HG03045 (cell line): ENCODE measurements around the gene NCL.
"Not testable (repeated sequence)": the region's sequence is repeated elsewhere in the genome, so short reads cannot be mapped to it uniquely, and the experiment has no call there.

Experiments
- ATAC-seq: cut with Tn5 transposase; IDR thresholded peaks from one replicate; pipeline ENCODE4 v1.9.1; 2021; ENCODE audit warnings: mild to moderate bottlenecking, moderate library complexity; ENCODE audit not compliant: unreplicated experiment

Gene NCL

DNA sequence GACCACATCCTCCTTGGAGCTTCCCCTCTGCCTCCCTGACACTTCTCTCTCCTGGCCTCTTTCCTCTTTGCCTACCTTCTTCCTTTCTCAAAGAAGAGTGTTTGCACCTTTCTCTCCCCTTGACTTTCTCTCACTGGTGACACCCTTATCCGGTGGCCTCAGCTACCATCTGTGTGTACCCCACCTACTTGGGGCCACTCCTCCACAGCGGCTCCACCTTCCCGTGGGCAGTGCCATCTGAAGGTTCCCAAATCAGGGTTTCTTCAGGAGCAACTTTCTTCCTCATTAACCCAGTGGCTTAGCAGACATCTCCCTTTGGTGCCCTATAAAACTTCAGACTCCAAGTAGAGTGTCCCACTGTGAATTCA is 5.3 kb upstream of the NCL start:
- ATAC-seq, result no peak

DNA sequence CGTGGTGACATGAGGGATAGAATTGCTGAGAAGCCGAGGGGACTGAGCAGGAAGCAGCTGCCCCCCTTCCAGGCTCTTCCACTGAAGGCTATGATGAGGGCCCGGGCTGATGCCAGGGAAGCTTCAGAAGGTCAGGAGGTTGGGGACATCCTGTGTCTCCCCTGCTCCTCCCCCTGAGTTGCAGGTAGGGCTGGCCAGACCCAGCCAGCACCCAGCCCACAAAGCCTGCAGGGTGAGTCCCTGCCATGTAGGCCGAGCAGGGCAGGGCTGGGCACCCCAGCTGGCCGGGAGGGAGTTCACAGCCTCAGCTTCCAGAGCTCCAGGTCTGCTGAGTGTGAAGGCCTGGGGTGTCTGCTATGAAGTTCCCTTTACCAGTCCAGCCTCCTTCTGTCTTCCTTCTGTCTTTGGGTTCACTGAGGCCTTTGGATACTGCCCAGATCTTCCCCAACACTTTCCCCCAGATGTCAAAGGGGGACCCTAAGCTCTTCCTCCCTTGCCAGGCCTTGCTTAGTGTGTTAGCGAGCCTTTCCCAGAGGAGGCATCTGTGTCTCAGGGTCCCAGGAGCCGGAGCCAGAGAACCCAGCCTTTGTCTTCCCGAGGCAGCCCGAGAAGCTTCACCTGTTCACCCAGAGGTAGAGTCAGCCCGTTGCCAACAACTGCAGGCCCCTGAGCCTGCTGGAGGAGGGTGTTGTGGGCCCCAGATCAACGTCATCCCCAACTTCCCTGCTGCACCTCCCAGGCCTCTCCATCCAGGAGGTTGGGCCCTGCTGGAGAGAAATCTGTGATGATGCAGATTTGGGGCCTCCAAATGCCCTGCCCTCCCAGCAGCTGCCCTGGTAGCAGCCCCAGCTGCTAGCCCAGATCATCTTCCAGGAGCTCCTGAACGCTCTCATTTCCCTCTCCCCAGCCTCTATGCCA is 3.6 kb upstream of the NCL start:
- ATAC-seq, result no peak

DNA sequence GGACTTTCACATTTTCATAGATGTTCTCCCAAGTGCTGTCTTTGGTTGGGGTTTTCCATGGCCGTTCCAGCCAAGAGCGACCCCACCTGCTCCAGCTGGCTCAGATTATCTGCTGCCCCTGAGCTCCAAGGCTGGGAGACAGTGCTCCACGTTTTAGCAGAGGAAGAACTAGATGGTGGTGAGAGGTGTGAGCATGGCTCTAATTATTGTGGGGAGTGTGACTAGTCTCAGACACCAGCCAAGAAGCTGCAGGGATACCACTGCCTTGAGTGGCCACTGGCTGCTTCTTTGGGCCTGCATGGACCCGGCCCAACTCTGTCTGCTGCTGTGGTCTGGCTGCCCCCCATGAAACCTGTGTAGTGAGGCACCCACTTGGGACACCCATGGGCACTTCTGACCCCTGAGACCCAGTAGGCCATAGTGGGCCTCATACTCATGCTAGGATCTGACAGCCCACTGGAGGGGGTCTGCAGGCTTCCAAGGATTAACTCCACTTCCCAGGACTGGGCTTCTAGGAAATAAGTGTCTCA is 2.8 kb upstream of the NCL start:
- ATAC-seq, result no peak

DNA sequence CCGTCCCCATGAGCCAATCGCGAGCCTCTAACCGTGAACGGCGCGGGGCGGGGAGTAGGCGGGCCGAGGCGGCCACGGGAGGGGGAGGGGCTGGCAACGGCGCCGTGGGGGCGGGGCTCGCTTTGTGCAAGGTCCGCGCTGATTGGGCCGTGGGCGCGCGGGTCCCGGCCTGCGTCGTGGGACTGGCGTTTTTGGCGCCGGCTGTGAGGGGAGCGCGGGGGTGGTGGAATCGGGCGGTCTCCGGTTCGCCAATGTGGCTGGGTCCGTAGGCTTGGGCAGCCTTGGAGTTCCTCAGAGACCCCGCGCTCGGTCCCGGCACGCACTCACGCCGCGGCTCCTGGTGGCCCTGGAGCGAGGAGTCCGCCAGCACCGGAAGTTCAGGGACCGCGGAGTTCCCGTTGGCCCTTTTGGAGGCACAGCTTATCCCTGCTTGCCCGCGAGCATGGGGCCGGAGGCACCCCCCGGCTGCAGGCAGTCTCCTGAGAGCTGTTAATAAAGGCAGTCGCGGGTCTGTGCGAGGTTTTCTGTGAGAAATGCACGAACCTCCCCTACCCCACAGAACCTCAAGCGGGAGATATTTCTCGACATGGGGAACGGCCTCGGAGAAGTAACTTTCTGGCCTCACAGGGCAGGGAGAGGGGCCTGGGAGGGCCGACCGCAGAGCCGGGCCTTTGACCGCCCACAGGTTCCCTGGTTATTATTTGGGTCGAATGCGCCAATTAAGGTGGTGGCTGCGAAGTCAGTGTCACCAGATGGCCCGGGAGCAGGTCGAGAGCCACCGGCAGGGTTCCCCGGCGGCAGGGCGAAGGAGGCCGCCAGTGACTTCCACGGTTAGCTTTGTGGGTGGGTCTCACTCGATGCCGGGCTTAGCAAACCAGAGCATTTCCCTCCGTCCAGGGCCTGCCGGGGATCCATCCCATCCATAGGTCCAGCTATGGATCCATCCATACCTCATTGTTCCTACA is 574 bp upstream of the NCL start:
- peak; percentile 32 for ATAC-seq

DNA sequence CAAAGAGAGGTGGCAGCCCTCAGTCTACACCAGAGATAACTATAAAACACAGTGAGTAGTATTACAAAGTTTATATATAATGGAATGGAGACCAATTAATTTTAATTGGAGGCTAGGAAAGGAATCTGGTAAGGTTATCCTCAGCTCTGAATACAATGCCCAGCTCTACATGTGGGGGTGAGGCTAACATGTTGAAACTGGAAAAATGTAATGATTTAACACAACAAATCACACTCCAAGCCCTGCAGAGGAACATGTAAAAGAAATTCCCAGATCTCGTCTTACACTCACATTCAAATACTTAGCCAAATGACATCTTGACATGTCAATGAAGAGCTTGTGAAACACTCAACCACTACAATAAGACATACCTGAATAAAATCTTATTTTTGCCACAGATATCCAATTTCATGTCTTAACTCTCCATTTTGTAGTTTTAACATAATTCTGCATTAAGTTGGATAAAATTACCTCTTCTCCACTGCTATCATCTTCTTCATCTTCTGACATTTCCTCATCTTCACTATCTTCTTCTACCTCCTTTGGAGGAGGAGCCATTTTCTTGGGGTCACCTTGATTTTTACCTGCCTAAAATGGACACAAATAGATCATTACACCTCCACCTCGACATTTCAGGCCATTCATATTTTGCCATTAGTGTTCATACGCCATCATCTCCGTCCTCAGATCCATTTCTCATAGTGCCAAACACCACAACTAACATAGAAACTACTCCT is 1.4 kb downstream of the NCL start:
- no peak for ATAC-seq

DNA sequence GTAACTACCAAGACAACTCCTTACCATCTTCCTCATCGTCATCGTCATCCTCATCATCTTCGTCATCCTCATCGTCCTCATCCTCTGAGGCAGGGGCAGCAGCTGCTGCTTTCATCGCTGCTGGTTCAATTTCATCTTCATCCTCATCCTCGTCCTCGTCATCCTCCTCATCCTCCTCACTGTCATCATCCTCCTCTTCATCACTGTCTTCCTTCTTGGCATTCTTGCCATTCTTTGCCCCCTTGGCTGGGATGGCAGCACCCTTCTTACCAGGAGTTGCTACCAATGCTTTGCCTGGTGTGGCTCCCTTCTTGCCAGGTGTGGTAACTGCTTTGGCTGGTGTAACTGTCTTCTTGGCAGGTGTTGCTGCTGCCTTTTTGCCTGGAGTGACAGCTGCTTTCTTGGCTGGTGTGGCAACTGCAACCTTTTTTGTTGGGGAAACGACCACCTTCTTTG is 2.7 kb downstream of the NCL start:
- no peak for ATAC-seq

DNA sequence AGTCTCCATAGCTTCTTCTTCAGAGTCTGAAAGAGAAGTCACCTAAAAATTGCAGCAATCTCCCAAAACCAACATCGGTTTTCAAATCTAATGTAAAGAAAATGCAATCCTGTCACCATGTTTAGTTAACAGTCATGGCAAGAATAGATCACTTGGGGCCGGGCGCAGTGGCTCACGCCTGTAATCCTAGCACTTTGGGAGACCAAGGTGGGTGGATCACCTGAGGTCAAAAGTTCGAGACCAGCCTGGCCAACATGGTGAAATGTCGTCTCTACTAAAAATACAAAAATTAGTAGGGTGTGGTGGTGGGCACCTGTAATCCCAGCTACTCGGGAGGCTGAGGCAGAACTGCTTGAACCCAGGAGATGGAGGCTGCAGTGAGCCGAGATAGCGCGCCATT is 3.4 kb downstream of the NCL start:
- ATAC-seq, result not testable (repeated sequence)

DNA sequence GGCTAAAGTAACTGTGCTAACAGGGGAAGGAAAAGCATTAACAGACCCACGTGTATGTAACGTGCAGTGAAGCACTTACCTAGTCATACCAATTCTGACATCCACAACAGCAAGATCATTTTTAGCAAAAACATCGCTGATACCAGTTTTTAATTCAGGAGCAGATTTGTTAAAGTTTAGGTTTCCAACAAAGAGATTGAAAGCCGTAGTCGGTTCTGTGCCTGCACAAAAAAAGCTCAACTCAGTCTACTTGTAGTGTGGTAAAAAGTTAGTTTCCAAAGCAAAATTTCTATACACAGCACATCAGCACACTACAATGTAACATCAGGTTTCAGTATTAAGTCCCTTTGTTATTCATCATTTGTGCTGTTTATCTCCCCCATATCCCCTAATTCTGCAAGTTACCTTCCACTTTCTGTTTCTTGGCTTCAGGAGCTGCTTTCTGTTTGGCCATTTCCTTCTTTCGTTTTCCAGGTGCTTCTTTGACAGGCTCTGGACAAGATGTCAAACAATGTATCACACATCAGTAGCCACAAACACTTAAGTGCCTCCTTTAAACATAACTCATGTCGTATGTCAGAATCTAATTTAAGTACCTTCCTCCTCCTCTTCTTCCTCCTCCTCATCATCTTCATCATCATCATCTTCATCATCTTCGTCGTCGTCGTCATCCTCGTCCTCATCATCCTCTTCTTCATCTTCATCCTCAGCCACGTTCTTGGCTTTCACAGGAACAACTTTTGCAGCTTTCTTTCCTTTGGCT is 4.0 kb downstream of the NCL start:
- no peak for ATAC-seq

DNA sequence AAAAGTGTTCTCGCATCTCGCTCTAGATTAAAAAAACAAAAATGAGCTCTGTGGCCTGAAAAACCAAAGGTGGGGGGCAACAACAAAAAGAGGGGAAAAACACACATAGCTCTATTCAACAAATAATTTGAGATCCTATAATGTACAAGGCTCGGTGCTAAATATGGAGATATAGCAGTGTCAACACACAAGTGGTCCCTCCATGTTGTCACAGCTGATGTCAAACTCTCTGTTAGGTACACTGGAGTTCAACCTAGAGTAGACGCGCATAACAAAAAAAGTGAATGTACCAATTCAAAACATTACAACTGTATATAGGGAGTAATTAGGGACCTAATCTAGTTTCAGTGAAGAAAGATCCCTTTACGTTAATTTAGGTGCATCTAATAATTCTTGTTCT is 5.9 kb downstream of the NCL start:
- no peak for ATAC-seq

DNA sequence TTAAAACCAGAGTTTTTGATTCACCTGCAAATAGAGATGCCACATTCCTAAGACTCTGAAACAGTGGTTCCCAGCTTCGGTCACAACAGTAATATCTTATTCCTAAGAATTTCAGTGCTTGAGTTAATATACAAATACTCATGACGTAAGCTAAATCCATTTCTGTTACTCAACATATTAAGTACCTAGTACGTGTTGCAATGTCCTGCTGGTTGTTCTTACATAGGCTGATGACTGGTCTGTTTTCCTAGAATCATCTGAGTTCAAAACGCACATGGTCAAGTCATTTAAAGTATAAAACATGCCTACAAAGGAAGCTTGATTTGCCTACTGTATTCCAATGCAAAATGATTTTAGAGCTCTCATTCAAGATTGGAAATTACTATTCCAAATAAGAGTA is 7.2 kb downstream of the NCL start:
- no peak for ATAC-seq

DNA sequence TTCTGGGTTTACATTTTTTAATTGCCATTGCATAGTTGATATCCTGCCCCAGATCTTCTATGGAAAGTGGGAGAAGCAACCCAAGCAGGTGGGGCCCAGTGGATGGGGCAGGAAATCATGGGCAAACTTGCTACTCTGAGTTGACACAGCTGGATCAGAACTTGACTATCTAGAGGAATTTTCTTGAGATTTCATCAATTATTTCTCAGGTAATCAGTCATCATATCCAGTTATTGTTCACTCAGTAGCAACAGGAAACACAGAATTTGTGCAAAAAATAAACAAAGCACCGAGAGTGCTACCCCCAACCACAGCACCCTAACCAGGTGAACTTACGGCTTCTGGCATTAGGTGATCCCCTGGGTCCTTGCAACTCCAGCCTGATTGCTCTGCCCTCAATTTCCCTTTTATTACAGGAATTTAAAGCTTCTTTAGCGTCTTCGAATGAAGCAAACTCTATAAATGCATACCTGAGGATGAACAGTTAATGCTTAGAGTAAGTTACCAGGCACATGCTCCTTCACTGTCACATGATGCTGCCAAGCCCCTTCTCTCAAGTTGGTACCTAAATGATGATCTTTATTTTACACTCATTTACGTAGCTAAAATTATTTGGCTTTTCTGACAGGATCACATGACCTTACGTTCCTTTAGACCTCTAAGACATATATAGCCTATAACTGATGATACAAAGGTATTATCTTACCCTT is 7.8 kb downstream of the NCL start:
- no peak for ATAC-seq

DNA sequence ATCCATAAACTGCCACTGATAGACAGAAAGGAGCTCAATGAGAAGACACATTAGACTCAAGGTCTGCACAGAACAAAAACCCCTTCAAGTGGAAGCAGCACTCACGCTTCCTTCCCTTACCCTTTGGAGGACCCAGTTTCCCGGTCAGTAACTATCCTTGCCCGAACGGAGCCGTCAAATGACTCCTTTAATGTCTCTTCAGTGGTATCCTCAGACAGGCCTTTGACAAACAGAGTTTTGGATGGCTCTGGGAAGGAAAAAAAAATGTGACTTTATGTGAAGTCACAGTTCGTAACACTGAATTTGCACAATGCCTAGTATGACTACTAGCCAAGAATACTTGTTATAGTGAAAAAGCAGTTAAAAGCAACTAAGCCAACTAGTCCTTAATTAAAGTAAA is 8.4 kb downstream of the NCL start:
- ATAC-seq, result no peak

DNA sequence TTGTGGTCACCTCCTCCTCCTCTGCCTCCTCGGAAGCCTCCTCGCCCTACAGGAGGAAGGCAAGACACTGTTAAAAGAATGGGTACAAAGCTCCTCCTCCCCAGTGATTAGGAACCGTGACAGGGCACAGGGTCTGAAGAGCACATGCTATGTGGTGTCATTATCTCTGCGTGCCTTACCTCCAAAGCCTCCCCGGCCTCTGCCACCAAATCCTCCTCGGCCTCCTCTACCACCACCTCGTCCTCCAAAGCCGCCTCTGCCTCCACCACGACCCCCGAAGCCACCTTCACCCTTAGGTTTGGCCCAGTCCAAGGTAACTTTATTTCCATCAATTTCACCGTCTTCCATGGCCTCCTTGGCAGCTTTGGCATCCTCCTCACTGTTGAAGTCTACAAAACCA is 9.1 kb downstream of the NCL start:
- ATAC-seq, result no peak

DNA sequence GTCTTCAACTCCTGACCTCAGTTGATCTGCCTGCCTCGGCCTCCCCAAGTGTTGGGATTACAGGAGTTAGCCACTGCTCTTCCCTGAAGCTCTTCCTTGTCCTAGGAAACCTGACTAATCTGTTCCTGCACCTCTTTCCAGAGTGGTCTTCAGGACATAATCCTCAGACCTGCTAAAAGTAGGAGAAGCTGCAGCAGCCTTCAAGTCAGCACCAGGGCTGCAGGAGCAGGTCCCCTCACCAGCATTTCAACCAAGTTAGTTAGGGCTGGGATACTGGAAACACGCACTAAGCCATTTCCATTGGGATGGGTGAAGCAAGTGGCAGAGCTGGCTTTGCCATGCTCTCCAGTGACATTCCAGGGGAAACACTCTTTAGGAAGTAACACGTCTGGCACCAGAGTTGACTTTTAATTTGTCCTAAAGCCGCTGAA is 9.9 kb downstream of the NCL start:
- ATAC-seq, result no peak

DNA sequence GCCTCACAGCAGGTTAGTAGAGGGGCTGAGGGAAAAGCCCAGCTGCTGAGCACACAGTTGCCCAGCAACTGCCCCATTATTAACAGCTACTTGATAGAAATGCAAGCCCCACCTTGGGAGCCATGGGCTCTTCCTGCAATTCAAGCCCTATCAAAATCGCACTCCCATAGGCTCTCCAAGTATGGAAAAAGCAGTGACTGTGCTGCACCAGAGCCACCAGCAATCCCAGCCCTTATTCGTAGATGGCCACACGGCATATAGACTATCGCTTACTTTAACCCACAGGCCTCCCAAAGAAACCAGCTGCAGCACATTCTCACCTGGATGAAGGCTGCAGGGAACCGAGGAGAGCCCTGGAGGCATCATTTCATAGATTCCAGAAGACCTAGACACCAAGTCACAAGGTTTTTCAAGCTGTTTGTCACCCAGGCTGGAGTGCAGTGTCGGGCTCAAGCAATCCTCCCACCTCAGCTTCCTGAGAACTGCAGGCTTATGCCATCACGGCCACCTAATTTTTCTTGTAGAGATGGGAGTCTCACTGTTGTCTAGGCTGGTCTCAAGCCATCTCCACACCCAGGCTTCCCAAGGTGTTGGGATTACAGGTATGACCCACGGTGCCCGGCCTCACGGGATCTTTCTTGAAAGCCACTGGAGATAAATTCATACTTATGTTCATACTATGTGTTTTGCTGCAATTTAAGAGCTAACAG is 11.3 kb downstream of the NCL start:
- ATAC-seq, result no peak

DNA sequence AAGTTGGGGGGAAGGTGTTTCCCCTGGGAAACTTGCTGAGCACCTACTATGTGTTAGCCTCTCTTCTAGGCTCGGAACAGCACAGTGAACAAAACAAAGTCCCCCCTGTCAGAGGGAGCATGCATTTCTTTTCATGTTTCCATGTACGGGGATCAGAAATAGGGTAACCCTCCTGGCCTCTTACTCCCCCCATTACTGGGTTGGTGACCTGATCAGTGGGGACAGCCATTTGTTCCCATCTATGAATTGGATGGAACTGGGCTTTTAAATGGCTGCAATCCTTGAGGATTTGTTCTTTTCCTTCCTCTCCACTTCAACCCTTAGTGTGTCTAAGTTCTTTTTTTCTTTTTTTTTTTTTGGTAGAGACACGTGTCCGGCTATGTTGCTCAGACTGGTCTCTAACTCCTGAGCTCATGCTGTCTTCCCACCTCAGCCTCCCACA is 13.7 kb downstream of the NCL start:
- no peak for ATAC-seq

DNA sequence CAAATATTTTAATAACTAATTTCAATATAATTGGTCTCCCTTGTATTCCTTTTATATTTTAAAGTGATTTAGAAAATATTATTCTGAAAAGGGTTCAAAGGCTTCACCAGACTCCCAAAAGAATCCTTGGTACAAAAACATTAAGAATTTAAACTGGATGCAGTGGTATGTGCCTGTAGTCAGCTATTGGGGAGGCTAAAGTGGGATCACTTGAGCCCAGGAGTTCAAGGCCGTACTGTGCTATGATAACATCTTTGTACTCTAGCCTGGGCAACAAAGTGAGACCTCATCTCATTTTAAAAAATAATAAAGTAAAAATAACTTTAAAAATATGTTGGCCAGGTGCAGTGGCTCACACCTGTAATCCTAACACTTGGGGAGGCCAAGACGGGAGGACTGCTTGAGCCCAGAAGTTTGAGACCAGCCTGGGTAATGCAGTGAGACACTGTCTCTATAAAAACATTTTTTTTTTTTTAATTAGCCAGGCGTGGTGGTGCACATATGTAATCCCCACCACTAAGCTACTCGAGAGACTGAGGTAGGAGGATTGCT is 14.7 kb downstream of the NCL start:
- no peak for ATAC-seq

DNA sequence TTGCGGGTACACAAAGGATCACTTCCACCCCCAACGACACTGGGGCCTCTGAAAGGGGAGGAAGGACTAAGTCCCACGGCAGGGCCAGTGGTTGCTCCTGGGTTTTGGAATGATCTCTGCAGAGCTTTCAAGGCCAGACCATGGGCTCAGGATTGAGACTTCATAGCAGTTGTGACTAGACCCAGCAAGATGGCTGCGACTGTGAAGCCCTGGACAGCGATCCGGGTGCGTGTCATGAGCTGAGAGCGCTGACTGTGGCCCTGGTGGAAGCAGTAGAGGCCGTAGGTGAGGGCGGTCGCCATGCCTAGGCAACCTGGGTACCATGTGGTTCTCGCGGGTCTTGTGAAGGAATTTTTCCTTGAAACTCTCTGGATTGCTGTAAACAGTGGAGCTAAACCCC is 27.3 kb downstream of the NCL start:
- ATAC-seq, result no peak
